HG03045 (cell line): Measurements from ENCODE around the gene ENPP3.

Experiments
- ATAC-seq: cut with Tn5 transposase; IDR thresholded peaks from one replicate; pipeline ENCODE4 v1.9.1; 2021; ENCODE audit warnings: mild to moderate bottlenecking, moderate library complexity; ENCODE audit not compliant: unreplicated experiment

ENPP3 gene

GRCh38 chr6:131791476-131791875 is 154.4 kb downstream of the ENPP3 start:
- ATAC-seq: no peak

- no peak for ATAC-seq
Measured at GRCh38 chr6:131792091-131792496, 155.0 kb downstream of the ENPP3 start.

- ATAC-seq: no peak
Measured at GRCh38 chr6:131795366-131795765, 158.3 kb downstream of the ENPP3 start.
